GM21528 (cell line): ENCODE data around the gene CIB4.

ENCODE experiments used
- ATAC-seq: cut with Tn5 transposase; IDR thresholded peaks from one replicate; pipeline ENCODE4 v1.9.1; 2021; ENCODE audit warnings: mild to moderate bottlenecking, moderate library complexity; ENCODE audit not compliant: unreplicated experiment, low FRiP score

CIB4 gene

DNA sequence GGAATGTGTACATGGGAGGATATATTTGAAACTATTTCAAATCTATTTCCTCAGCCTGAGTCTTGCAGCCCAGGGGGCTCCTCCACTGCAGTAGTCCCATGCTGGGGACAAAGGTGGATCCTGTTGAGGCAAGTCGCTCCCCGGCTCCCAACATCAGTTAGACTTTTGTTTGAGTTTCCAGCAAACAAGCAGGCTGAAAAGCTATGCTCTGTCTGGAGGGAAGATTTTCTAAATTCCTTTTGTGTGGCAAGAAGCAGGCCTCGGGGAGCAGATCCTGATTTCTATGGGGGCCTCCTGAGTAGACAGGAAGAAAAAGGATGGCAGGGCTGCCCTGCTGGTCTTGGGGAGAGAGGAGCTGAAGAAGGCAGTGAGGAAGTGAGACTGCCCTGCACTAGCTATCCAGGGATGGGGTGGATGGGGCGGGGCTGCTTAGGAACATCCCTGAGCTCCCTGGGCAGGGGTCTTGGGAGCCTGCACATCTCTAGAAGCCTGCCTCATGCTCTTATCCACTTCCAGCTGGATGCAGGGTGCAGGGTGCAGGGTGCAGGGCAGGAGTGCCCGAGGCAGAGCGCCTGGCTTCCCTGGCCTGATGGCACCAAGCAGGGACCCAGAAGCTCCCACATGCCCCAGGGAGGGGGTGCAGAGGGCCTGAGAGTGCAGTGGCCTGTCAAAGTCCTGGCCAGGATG is 6.0 kb upstream of the CIB4 start:
- no peak for ATAC-seq

DNA sequence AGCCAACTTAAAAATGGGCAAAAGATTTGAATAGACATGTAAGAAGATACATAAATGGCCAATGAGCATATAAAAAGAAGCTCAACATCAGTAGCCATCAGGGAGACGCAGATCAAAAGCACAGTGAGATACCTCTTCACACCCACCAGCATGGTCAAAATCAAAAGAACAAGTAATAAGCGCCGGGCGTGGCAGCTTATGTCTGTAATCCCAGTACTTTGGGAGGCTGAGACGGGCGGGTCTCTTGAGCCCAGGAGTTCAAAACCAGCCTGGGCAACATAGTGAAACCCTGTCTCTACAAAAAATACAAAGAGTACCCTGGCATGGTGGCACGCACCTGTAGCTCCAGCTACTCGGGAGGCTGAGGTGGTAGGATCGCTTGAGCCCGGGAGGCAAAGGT is 4.6 kb upstream of the CIB4 start:
- ATAC-seq: no peak

DNA sequence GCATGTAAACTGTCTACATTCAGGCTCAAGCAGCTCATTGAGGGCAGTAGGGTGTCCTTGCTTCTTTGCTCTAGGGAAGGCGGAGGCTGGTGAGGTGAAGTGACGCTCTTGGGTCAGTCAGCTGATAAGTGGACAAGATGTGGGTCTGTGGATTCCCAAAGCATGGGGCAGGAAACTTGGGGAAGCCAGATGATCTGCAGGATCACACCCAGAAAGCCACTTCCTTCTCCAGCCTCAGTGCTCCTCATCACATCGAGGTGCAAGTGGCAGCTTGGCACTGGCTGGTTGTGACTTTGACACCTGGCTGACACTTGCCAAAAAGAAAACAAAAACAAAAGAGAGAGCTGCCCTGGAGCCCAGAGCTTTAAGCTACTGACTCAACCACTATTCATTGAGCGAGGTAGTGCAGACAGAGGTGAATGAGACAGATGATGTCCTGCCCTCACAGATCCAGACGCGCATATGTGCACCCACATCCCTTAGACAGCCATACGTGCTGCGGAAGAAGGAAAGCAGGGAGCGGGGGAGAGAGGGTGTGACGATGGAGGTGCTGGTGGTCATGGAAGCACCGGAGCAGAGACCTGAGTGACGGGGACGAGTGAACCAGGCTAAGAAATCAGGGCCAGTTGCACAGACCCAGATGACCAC is 3.1 kb upstream of the CIB4 start:
- ATAC-seq: no peak

DNA sequence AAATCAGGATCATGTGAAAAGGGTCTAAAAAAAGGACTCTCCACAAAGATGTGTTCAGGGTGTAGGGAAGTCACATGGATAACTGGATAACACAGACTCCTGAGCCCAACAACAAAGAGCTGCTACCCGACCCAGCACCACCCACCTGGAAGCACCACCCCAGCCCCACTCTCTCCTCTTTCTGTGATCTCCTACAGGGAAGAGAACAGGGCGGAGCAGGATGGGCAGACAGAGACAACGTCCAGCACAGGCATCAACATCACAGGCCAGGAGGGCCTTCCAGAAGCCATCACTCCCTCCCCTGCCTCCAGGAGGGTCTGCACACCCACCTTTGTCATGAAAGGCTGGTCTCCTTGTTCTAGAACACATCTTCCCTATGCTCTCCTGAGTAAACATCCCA is 1.3 kb upstream of the CIB4 start:
- no peak for ATAC-seq

DNA sequence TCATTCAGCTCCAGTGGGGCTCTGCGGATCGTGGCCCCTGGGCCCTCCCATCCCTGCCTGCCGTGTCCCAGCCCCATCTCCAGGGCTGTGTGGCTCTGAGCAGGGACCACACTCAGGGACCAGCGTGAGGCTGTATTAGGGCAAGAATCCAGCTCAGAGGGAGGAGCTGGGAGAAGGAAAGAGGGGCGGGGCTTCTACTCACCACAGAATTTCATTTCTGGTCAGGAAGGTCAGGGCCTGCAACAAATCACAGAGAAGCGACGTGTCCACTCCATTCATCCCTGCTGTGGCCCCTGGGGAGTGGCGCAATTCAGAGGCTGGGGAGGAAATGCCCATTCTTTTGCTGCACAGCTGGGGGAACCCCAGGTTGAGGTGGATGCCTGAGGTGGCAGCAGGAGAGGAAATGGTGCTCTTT is 828 bp downstream of the CIB4 start:
- no peak for ATAC-seq

DNA sequence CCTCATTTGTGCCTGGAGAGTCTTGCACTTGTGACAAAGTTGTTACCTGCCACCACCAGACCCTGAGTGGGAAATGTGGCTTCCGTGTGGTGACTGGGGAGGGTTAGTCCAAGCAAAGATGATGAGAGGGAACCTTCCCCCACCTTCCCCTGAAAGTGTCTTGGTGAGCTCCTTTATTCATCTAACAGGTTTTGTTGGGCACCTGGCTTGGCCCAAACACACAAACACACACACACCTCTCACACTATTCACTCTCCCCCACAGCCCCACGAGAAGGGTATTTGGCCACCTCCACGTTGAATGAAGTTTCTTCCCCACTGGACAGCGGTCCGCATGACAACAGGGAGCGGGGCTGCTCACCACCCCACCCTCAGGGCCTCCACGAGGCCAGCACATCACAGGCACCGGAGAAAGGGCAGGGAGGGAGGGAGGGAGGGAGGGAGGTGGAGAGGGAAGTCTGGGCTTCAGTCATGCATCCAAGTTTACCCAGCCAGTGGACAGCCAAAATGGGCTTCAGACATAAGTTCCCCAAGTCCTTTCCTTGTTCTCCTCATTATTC is 1.4 kb downstream of the CIB4 start:
- ATAC-seq: no peak

DNA sequence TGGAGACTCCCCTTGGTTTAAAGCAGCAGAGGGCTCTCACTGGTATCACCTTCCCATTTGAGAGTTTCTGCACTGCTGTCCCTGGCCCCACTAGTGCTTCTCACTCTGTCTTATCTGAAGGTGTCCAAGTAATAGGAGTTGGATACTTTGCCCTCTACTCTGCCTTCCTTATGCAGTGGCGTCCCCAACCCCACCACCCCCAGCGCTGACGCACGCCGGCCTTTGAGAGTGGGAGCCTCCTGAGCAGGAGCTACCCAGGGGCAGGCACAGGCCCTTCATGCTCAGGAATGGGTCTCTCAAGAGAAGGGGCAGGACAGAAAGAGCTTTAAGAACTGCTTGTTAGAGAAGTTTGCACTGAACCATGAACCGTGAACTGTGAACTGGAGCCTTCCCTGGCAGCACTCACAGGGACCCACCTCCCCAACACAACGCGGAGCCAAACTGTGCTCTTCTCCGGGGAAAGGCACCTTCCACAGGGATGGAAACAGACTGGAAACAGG is 3.3 kb downstream of the CIB4 start:
- no peak for ATAC-seq

DNA sequence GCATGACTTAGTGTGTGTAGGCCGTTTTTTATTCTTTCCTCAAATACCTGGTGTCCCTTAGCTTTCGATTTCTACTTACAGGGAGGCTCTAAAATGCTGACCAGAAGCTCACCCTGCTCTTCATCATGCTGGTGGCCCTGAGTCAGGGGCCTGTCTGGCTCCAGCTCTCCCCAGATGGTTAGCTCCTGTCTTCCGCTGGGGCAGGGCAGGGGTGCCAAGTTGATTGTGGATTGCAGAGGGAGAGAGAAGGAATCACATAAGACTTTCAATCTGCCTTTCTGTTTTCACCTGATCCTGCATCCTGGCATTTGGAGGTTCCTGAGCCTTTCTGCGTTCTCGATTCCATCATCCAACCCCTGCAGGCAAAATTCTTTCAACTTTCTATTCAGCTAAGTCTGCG is 4.2 kb downstream of the CIB4 start:
- no peak for ATAC-seq

DNA sequence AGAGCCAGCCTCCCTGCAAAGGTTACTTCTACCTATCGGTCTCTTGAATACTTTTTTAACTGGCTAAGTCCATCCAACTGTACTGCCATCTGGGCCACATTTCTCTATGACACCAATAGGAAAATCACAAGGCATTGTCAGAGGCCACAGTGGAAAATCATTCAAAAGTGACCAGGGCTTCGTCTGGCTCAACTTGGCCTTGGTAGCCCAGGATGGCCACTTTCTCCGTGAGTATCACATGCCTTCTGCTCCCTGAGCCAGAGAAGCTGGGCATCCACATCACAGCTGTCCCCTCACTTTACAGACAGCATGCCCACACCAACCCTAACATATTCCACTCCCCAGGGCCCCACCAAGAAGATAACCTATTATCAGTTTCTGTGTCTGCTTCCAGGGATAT is 5.8 kb downstream of the CIB4 start:
- no peak for ATAC-seq

DNA sequence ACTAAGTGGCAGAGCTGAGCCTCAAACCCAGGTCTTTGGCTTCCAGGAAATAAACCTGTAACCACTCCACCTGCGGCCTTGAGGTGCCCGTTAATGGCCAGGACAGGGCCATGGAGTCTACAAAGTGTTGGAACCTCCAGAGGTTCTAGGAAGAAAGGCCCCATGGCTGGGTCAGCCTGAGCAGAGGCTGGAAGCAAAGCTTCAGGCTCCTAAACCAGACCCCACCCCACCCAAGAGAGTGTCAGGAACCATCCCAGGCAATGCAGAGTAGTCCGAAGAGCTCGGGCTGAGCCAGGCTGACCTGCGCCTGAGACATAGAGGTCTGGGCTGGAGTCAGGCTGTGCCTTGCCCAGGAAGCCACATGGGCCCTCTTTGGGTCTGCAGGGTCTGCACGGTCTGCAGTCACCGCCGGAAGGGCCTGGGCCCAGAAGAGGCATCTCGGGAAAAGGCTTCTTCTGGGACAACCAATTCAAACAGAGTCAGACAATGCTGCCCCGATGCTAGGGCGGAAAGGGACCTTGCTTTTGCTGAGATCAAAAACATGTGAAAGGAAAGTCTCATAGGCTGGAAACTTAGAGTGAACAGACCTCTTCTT is 6.4 kb downstream of the CIB4 start:
- no peak for ATAC-seq

DNA sequence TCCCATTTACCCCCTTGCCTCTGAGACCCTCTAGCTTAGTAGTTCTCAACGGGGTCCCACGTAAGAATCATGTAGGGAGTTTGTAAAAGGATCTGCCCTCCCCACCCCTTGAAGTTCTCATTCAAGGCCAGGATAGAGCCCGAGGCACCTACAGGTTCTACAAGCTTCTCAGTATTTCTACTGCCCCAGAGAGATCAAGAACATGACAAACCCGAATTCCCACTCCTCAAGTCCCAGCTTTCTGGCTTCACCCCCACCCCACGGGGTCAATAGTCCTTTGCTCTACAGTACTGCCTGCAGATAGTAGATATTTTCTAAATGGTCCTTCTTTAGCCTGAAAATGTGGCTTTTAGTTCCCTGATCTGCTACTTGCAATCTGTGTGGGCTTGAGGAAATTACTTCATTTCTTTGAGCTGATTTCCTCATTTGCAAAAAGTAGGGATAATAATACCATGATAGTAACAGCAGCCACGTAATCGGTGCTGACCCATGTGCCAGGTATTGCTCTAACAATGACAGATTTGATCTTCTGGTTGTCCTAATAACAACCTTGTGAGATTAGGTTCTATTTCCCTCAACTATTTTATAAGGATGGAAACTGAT is 7.1 kb downstream of the CIB4 start:
- ATAC-seq: no peak

DNA sequence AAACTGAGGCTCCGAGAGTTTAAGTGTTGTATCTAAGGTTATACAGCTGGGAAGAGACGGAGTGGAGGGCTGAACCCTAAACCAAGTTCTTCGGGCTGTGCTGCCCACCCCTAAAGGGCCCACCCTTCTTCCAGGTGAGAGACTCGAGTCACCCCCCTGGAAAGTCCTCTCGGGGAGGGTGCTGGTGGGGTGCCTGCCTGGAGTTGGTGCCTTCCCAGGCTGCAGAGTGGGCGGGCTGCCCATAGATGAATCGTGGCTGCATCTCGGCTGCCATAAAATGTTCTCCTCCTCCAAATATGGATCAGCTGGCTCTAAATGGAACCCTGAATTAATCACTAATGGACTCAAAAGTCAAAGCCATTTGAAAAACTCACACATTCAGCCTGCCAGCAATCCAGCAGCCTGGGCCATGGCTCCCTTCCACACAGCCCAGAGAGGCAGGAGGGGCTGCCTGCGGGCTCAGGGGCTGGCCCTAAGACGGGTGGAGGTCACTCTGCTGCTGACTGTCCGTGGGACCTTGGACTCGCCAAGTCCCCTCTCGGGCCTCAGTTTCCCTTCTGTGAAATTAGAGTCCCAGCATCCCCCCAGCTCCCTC is 7.7 kb downstream of the CIB4 start:
- ATAC-seq: no peak

DNA sequence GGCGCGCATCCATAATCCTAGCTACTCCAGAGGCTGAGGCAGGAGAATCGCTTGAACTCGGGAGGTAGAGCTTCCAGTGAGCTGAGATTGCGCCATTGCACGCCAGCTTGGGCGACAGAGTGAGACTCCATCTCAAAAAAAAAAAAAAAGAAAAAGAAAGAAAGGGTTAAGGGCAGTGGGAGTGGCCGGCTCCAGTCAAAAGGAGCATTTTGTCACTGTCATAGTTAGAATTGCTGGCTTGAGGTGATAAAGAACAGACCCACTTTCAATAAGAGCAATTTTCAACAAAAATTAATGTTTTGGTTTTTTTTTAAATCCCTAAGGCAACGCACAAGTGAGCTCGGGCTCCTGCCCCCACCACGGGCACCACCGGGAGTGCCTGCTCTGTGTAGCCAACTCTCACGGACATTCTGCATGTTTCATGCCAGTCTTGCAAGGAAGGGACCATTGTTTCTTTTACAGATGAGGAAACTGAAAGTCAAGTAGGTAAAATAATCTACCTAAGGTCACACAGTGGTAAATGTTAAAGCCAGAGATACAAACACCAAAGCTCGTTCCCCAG is 8.5 kb downstream of the CIB4 start:
- ATAC-seq: no peak

DNA sequence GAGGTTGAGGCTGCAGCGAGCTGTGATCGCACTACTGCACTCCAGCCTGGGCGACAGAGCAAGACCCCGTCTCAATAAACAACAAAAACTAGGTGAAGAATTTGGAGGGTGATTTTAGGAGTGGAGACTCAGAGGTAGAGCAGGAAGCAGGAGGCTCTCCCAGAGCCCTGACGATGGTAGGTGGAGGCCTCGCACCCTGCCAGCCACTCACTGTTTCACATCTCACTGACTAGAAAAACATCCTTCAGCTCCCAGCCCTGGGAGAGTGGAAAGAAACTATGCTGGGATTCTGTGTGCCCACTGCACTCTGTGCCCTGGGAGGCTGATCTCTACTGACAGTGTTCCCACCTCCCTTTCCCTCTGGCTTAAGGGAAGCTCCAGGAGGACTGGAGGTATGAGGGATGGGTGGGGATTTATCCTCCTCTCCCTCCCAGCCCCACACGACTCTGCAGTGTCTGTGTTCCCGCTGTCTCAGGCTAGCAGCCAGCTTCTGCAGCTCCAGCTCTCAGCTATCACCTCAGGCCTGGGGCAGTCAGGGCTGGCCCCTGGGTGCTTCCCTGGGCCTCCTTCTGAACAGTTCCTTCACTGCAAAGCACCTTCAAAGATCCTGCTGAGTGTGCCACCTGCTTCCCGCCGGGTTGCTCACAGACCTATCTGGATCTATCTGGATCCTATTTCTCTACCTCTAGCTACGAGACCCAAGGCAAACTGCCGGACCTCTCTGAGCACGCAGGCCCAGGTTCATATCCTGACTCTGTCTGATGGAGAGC is 9.6 kb downstream of the CIB4 start:
- no peak for ATAC-seq

DNA sequence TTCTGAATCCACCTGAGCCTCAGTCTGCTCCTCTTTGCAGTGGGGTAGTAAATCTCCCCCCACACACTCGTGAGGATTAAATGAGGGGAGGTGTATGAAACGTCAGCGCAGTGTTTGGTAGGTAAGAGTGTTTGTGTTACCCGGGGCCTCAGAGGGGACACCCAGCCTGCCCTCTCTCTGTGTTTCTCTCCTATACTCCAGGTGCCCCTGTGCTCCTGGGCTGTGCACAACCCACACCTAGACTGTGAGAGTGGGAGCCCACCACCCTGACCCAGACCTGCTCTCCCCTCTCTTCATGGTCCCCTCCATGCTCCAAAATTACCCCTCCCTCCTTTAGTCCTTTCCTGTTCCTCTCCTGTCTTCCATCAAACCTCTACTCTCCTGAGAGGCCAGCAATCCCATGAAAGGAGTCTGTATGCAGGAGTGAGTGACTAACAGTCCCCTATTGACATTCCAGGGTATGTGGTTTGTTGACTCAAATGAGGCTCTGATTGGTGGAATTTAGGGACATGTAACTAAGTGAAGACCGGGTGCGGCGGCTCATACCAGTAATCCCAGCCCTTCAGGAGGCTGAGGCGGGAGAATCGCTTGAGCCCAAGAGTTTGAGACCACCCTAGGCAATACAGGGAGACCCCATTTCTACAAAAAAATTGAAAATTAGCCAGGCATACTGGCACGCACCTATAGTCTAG is 10.4 kb downstream of the CIB4 start:
- no peak for ATAC-seq

DNA sequence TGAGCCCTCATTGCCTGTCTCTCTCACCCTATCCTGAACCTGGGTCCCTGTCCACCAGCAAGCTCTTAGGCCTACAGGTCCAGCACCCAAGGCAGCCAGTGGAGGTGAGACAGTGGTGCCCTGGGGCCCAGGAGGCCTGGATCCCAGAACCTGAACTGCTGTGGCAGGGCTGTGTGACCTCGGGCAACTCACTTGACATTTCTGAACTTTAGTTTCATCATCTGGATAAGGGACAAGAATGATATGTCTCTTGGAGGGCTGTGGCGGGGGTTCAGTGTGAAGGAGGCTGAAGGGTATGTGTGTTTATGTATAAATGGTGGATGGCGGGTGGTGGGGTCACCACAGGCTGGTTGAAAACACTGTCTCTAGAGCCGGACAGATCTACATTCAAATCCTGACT is 10.9 kb downstream of the CIB4 start:
- ATAC-seq: no peak

DNA sequence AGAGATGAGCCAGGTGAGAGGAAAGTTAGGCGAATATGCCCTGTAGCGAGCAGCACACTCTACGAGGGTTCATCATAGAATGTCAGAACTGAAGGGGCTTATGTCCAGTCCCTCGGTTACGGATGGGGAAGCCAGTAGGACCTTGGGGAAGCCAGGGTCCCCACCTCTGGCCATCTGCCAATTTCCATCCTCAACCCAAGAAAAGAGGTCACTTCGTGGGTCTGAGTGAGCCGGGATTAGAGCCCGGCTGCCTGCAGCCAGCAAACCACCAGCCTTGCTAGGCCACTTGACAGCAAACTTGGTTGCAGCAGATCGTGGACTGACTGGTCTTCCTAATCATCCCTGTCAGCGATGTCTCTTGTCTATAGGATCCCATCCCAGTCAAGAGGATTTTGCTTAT is 11.4 kb downstream of the CIB4 start:
- no peak for ATAC-seq

DNA sequence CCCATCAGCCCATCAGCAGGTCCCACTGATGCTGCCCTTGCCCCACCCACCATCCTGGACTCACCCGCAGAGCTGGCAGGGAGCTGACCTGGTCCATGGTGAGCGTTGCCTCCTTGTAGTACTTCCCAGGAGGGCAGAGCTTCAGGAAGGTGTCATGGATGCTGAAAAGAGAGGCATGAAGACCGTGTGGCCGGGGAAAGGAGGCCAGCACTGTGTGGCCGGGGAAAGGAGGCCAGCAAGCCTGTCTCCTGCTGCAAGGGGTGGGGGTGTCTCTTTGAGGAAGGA is 11.9 kb downstream of the CIB4 start:
- ATAC-seq: no peak

DNA sequence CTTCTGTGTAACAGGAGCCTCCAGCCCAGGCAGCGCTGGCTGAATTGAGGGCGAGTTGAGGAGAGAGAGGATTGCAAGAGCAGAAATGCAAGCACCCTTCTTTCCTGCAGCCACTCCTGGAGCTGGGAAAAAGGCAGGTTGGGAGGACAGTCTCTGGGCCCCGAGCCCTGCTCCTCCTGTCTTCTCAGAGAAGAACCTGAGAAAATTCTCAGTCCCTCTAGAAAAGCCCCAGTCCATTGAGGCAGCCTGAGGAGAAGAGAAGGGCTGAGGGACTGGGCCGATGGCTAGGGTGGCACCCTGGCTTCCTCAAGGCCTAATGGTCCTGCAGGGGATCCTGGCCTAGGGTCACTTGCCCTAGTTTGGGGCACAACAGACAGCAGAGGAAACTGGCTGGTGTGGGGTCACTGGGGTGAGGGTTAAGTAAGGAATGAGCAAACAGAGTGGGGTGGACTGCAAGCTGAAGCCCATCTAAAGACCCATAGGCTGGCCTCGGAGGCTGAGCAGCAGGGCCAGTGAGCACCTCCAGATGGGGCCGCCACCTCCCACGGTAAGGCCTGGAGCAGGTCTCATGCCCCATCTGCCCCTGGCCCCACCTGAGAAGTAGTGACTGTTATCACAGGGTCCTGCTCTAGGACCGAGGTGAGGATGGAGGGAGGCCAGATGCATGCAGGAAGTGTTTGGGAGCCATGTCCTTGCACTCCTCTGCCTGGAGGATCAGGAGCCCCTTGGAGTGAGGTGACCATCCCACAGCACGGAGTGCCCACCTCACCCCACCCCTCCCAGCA is 12.4 kb downstream of the CIB4 start:
- ATAC-seq: no peak
